AG04450 (cell line): ENCODE results near the gene RASL10A. TPM values are rescaled to one million over a fixed set of nuclear protein-coding genes. Genes with fewer than 3 reads are reported as not detected.

ENCODE experiments used
- CTCF ChIA-PET: fragments of 300-600, 350-600 bp; formaldehyde crosslinking; extraction: SDS; loops from one replicate; lab custom pipeline; 2022; ENCODE audit warnings: antibody characterized with exemption, inconsistent platforms; lab: Charles Lee
- POLR2A ChIA-PET: fragments of 350-600 bp; formaldehyde crosslinking; extraction: SDS; loops from one replicate; lab custom pipeline; 2021; ENCODE audit warnings: antibody characterized with exemption, inconsistent platforms; lab: Yijun Ruan, JAX
- DNase-seq: peaks from one replicate; pipeline ENCODE4 v3.0.0-alpha.2; 2011; ENCODE audit warnings: low read depth, low spot score
- H3K27ac ChIP-seq: one replicate; pipeline ENCODE4 v1.5.1; 2012; ENCODE audit warnings: low read depth, low read length, control low read depth
- H3K27me3 ChIP-seq: one replicate; pipeline ENCODE4 v1.6.0; 2012; ENCODE audit warnings: low read length; ENCODE audit not compliant: control insufficient read depth, insufficient read depth
- H3K4me3 ChIP-seq: 2 replicates; pipeline ENCODE4 v1.5.1; 2011; ENCODE audit warnings: mild to moderate bottlenecking, low read depth, low read length, control low read depth
- H3K9me3 ChIP-seq: 2 replicates; pipeline ENCODE4 v1.5.1; 2012; ENCODE audit warnings: low read length; ENCODE audit not compliant: control insufficient read depth, insufficient read depth
- polyA plus RNA-seq: library from polyadenylated mRNA; depleted of rRNA; stranded (reverse); fragments of >200 nt; gene quantifications from 2 replicates; pipeline ENCODE4 v1.2.3, GENCODE V29; 2011
- TF ChIP-seq, protein P1 (sequence below): IDR thresholded peaks from 2 replicates; pipeline ENCODE4 v1.5.1; 2011; ENCODE audit warnings: low read depth, low read length, control low read depth, inconsistent platforms

RASL10A gene
- polyA plus RNA-seq, 1 experiment, result not detected

DNA sequence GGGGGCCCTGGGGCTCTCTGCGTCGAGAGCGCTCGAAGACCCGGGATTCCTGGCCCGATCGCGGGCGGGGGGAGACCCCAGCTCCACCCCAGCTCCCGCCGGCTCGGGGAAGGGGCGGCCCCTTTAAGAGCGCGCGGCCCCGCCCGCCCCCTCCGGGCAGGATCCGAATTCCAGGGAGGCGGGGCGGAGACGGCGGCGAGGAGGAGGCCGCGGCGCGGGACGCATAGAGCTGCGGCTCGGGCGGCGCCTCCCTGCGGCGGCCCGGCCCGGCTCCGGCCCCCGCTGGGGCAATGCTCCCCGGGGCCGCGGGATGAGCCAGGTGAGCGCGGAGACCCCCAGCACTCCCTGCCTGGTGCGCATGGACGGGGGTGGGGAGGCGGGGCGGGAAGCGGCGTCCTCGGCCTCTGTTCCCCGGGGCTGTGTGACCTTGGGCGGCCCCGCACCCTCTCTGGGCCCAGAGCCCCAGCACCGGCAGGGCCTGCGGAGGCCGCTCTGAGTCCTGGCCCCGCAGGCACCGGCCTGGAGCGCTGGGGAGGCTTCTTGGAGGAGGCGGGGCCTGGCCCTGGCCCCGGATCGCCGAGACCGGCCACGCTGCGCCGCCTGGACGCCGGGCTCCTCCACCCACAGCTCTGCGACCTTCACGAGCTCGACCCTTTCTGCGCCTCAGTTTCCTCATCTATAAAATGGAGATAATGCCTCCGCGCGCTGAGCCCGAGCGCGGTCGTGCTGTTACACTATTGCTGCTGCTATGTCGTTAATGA is 8.5 kb downstream of the RASL10A start:
- POLR2A ChIA-PET, result interaction anchor here (0.6 to 1.1 kb wide), 4 partner anchors 10 to 50 kb away, joined by 3 to 8 read pairs (median 3); partner anchors contain the start of gene EWSR1
- DNase-seq, result no peak
- Histone ChIP-seq H3K27me3 (no peaks in the 10 kb centered on the region), H3K9me3 (no peaks in the 10 kb centered on the region; the same call in 1 of the 2 replicates), H3K4me3 (peak overlapping the region; percentile 76), H3K27ac (peak overlapping the region; percentile 52)
- TF ChIP-seq, protein P1, sequence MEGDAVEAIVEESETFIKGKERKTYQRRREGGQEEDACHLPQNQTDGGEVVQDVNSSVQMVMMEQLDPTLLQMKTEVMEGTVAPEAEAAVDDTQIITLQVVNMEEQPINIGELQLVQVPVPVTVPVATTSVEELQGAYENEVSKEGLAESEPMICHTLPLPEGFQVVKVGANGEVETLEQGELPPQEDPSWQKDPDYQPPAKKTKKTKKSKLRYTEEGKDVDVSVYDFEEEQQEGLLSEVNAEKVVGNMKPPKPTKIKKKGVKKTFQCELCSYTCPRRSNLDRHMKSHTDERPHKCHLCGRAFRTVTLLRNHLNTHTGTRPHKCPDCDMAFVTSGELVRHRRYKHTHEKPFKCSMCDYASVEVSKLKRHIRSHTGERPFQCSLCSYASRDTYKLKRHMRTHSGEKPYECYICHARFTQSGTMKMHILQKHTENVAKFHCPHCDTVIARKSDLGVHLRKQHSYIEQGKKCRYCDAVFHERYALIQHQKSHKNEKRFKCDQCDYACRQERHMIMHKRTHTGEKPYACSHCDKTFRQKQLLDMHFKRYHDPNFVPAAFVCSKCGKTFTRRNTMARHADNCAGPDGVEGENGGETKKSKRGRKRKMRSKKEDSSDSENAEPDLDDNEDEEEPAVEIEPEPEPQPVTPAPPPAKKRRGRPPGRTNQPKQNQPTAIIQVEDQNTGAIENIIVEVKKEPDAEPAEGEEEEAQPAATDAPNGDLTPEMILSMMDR, result no peak
- CTCF ChIA-PET, result interaction anchor here (0.6 to 2.4 kb wide), 7 partner anchors 9 to 42 kb away, joined by 3 to 7 read pairs (median 4); no protein-coding TSS in a partner anchor

DNA sequence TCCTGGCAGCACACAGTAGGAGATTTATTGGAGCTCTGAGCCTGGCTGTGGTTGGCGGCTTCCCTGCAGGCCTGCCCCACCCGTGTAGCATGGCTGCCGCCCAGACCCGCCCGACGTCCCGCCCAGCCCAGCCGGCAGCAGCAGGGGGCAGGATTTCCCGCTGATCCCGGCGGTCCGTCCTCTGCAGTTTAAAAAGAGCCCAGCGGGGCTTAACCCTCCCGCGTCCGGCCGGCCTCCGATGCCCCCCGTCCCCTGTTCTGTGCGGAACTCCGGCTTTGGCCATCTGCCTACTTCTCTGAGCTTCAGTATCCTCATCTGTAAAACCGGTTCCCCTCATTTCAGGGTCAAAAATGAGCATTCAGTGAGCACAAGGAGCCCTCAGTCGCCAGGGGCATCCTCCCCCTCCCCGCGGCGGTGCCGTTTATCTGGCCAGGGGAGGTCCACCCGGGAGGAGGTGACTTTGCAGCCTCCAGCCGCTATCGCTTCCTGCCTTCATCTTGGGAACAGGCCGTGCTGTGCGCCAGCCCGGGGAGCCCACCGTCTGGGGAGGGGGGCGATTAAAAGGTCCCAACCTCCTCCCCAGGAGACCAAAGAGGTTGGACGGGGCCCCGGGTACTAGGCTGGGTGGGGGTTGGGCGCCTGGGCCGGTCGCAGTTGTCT is 9.2 kb downstream of the RASL10A start, which contains the start of gene GAS2L1:
GAS2L1 (plus strand) TSS at position 476 of the 660 bp plus-strand sequence. CDS start 1,456 bp downstream, outside the sequence.
- TF ChIP-seq, protein P1, result peak; percentile 64
- CTCF ChIA-PET, result interaction anchor here (0.6 to 2.4 kb wide), 10 partner anchors 9 to 86 kb away, joined by 3 to 7 read pairs (median 4); no protein-coding TSS in a partner anchor
- peak within 1 kb of the TSS; percentile 76 for H3K4me3 ChIP-seq
- peak; percentile 33 for DNase-seq
- H3K27ac ChIP-seq, result peak within 1 kb of the TSS; percentile 57
- H3K9me3 ChIP-seq, result no peaks in the 10 kb centered on the region; the same call in 1 of the 2 replicates
- no peaks in the 10 kb centered on the region for H3K27me3 ChIP-seq
- POLR2A ChIA-PET, result interaction anchor here (0.5 to 1.1 kb wide), 5 partner anchors 10 to 51 kb away, joined by 3 to 8 read pairs (median 3); partner anchors contain the start of gene EWSR1

DNA sequence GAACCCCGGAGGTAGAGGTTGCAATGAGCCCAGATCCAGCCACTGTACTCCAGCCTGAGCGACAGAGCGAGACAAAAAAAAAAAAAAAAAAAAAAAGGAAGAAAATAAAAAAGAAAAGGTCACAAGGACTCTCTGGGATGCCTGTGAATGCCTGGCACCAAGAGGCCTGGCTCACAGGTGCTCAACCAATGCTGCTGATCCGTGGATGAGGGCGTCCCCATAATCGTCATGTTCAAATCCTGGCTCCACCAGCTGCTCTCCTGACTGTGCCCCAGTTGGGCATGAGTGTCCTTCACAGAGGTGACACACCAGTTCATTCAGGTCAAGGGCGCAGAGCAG is 9.7 kb downstream of the RASL10A start:
- no peaks in the 10 kb centered on the region; the same call in 1 of the 2 replicates for H3K9me3 ChIP-seq
- 0 out of 2 replicates have a peak overlapping the region, but pooled peaks have one; percentile 20 for H3K4me3 ChIP-seq
- peak overlapping the region; percentile 57 for H3K27ac ChIP-seq
- ChIA-PET CTCF (interaction anchor here (0.7 to 2.4 kb wide), 5 partner anchors 8 to 86 kb away, joined by 3 to 7 read pairs (median 4); no protein-coding TSS in a partner anchor), POLR2A (no interaction called here)
- TF ChIP-seq, protein P1, result no peak
- H3K27me3 ChIP-seq, result no peaks in the 10 kb centered on the region
- no peak for DNase-seq

DNA sequence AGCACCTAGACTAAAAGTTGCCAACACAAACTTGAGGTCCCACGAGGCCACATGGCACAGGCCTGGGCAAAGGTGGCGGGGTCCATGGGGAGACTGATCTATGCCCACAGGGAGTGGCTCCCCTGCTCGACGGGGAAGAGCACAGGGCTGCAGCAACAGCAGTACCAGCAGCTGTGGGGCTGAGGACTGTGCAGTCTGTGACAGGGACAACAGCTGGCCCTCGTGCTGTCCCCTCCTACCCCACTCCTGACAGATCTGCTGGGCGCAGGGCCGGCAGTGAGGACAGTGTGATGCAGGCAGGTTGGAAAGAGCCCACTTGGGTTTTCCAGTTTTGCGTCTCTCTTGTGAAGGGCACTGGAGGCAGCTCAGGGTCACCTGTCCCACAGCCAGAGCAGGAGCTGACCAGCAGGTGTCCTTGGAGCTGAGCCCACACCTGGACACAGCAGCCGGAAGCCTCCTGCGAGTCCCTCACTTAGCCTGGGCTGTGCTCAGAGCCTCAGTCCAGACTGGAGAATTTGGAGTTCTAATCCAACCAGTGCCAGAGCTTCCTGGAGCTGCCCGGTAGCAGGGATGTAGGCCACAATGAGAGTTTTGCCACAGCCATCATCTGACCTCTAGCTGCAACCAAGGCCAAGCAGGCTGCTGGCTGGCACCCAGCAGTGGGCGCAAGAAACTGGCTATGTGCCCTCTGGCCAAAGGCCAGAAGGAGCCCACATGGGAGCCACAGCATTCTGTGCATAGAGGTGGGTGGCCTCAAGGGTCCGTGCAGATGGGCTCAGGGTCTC is 12.6 kb downstream of the RASL10A start:
- no peak overlapping the region for H3K4me3 ChIP-seq
- POLR2A ChIA-PET, result no interaction called here
- CTCF ChIA-PET, result no interaction called here
- no peak for DNase-seq
- H3K27me3 ChIP-seq, result no peaks in the 10 kb centered on the region
- TF ChIP-seq, protein P1, result no peak
- H3K27ac ChIP-seq, result no peak overlapping the region
- H3K9me3 ChIP-seq, result no peaks in the 10 kb centered on the region; the same call in 1 of the 2 replicates
